ENCODE measurements around the gene PWP2. TPM values are rescaled to one million over a fixed set of nuclear protein-coding genes. Genes with fewer than 3 reads are reported as not detected.

The PWP2 gene
- polyA plus RNA-seq, 2 of the 4 experiments (the other 2 are of a cell fraction), result 5.8 to 9.8 TPM

DNA sequence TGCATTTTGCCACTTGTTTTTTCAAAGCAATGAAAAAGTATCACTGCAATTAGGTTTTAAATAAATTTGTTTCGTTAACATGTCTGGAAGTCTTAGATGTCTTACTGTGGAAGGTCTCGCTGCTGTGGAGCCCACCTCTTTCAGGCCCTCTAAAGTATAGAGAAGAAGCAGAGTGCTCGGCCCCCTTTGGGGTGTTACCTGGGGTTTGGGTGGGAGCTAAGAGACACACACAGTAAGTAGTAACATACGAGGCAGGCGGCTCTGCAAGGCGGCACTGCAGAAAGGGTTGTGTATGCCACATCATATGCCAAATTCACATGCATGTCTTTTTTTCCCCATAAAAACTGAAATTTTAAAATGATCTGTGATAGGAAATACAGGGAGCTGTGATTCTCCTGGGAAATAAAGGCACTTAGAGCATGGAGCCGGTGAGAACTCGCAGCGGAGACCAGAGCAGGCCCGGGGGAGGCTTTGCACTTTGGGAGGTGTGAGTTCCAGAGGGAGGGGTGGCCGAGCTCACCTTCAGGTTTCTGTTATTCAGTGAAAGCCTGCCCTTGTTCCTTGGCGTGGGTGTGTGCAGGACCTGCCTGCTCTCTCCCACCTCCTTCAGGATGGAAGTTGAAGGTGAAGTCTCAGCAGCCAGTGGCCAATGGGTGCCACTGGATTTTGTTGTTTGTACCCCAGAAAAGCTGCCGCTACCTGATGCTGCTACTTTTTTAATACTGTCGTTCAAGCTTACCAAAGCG lies 35.7 kb upstream of the PWP2 start:
- Histone ChIP-seq H3K4me1 (no peaks in the 10 kb centered on the region), H3K9me3 (no peaks in the 10 kb centered on the region), H3K4me2 (no peak overlapping the region), H3K27ac (no peak overlapping the region), H3K4me3 (no peak overlapping the region)
- no peak for TF ChIP-seq CHD4 (IDR thresholded peaks at IDR 0.05; ENCODE audit: borderline replicate concordance)
- no peak for TF ChIP-seq SREBF2 (IDR thresholded peaks at IDR 0.05)
- no peak for TF ChIP-seq EHMT2 (IDR thresholded peaks at IDR 0.05; ENCODE audit: low read depth)
- TF ChIP-seq HOXB13 (CRISPR knock-in tag; IDR thresholded peaks at IDR 0.05; ENCODE audit: low read depth), result no peak
- TF ChIP-seq RARB (CRISPR knock-in tag; IDR thresholded peaks at IDR 0.05), result no peak
- TF ChIP-seq, protein P1, sequence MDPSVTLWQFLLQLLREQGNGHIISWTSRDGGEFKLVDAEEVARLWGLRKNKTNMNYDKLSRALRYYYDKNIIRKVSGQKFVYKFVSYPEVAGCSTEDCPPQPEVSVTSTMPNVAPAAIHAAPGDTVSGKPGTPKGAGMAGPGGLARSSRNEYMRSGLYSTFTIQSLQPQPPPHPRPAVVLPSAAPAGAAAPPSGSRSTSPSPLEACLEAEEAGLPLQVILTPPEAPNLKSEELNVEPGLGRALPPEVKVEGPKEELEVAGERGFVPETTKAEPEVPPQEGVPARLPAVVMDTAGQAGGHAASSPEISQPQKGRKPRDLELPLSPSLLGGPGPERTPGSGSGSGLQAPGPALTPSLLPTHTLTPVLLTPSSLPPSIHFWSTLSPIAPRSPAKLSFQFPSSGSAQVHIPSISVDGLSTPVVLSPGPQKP (IDR thresholded peaks at IDR 0.05; ENCODE audit: low read depth, low read length), result no peak
- TF ChIP-seq, protein P2, sequence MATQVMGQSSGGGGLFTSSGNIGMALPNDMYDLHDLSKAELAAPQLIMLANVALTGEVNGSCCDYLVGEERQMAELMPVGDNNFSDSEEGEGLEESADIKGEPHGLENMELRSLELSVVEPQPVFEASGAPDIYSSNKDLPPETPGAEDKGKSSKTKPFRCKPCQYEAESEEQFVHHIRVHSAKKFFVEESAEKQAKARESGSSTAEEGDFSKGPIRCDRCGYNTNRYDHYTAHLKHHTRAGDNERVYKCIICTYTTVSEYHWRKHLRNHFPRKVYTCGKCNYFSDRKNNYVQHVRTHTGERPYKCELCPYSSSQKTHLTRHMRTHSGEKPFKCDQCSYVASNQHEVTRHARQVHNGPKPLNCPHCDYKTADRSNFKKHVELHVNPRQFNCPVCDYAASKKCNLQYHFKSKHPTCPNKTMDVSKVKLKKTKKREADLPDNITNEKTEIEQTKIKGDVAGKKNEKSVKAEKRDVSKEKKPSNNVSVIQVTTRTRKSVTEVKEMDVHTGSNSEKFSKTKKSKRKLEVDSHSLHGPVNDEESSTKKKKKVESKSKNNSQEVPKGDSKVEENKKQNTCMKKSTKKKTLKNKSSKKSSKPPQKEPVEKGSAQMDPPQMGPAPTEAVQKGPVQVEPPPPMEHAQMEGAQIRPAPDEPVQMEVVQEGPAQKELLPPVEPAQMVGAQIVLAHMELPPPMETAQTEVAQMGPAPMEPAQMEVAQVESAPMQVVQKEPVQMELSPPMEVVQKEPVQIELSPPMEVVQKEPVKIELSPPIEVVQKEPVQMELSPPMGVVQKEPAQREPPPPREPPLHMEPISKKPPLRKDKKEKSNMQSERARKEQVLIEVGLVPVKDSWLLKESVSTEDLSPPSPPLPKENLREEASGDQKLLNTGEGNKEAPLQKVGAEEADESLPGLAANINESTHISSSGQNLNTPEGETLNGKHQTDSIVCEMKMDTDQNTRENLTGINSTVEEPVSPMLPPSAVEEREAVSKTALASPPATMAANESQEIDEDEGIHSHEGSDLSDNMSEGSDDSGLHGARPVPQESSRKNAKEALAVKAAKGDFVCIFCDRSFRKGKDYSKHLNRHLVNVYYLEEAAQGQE (IDR thresholded peaks at IDR 0.05), result no peak
- TF ChIP-seq TP53 (CRISPR knock-in tag; IDR thresholded peaks at IDR 0.05), result no peak
- TF ChIP-seq, protein P3, sequence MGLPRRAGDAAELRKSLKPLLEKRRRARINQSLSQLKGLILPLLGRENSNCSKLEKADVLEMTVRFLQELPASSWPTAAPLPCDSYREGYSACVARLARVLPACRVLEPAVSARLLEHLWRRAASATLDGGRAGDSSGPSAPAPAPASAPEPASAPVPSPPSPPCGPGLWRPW (IDR thresholded peaks at IDR 0.05), result no peak
- TF ChIP-seq GATA3 (IDR thresholded peaks at IDR 0.05; ENCODE audit: borderline replicate concordance), result no peak
- TF ChIP-seq FOSB (CRISPR knock-in tag; IDR thresholded peaks at IDR 0.05), result no peak
- TF ChIP-seq, protein P4, sequence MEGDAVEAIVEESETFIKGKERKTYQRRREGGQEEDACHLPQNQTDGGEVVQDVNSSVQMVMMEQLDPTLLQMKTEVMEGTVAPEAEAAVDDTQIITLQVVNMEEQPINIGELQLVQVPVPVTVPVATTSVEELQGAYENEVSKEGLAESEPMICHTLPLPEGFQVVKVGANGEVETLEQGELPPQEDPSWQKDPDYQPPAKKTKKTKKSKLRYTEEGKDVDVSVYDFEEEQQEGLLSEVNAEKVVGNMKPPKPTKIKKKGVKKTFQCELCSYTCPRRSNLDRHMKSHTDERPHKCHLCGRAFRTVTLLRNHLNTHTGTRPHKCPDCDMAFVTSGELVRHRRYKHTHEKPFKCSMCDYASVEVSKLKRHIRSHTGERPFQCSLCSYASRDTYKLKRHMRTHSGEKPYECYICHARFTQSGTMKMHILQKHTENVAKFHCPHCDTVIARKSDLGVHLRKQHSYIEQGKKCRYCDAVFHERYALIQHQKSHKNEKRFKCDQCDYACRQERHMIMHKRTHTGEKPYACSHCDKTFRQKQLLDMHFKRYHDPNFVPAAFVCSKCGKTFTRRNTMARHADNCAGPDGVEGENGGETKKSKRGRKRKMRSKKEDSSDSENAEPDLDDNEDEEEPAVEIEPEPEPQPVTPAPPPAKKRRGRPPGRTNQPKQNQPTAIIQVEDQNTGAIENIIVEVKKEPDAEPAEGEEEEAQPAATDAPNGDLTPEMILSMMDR (IDR thresholded peaks at IDR 0.05), result no peak
- TF ChIP-seq SMC3 (IDR thresholded peaks at IDR 0.05), result no peak
- no peak for TF ChIP-seq CEBPB (IDR thresholded peaks at IDR 0.05)
- TF ChIP-seq, protein P5, sequence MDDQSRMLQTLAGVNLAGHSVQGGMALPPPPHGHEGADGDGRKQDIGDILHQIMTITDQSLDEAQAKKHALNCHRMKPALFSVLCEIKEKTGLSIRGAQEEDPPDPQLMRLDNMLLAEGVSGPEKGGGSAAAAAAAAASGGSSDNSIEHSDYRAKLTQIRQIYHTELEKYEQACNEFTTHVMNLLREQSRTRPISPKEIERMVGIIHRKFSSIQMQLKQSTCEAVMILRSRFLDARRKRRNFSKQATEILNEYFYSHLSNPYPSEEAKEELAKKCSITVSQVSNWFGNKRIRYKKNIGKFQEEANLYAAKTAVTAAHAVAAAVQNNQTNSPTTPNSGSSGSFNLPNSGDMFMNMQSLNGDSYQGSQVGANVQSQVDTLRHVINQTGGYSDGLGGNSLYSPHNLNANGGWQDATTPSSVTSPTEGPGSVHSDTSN (IDR thresholded peaks at IDR 0.05), result no peak
- DNase-seq (ENCODE audit: low read depth in 1 of 2, low spot score in 1 of 2) (no peak), FAIRE-seq (no peak), ATAC-seq (no peak)
- POLR2A ChIA-PET, result no interaction called here
- CTCF ChIA-PET, result no interaction called here
- 93% methylated on average over 15 of the region's 15 CpGs for WGBS (ENCODE audit: missing lambda C conversion rate)

DNA sequence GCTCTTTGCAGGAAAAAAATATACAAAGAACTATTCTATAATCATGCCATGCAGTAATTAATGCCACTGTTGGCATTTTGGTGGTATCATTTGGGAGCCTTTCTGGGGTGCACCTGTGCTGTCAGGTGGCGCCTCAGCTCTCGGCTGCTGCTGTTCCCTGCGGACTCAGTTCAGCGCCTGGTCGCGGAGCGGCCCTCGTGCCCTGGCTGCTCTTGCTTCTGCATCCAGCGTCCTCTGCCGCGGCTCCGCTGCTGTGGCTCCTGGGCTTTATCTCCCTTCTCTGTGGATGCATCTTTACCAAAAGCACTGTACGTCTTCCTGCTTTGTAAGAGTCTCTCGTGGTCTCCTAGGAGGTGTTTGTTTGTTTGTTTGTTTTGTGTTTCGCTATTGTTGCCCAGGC lies 35.1 kb upstream of the PWP2 start:
- ChIA-PET POLR2A (no interaction called here), CTCF (no interaction called here)
- Histone ChIP-seq H3K9me3 (no peaks in the 10 kb centered on the region), H3K4me1 (no peaks in the 10 kb centered on the region), H3K4me2 (no peak overlapping the region), H3K4me3 (no peak overlapping the region), H3K27ac (no peak overlapping the region)
- FAIRE-seq (no peak), ATAC-seq (no peak), DNase-seq (ENCODE audit: low read depth in 1 of 2, low spot score in 1 of 2) (no peak)
- 97% methylated on average over 15 of the region's 15 CpGs for WGBS (ENCODE audit: missing lambda C conversion rate)
- TF ChIP-seq RAD21 (conservative IDR thresholded peaks at IDR 0.05 in 1 of 2, IDR thresholded peaks at IDR 0.05 in 1 of 2) (no peak), ESRRA (IDR thresholded peaks at IDR 0.05; ENCODE audit: borderline replicate concordance, low read length) (no peak), ZFP36 (IDR thresholded peaks at IDR 0.05; ENCODE audit: borderline replicate concordance, partially characterized antibody) (no peak), MAFK (IDR thresholded peaks at IDR 0.05; ENCODE audit: partially characterized antibody) (no peak), KDM5A (IDR thresholded peaks at IDR 0.05) (no peak), ZNF302 (CRISPR knock-in tag; IDR thresholded peaks at IDR 0.05) (no peak)
- TF ChIP-seq, protein P2 (IDR thresholded peaks at IDR 0.05), result no peak
- TF ChIP-seq, protein P6, sequence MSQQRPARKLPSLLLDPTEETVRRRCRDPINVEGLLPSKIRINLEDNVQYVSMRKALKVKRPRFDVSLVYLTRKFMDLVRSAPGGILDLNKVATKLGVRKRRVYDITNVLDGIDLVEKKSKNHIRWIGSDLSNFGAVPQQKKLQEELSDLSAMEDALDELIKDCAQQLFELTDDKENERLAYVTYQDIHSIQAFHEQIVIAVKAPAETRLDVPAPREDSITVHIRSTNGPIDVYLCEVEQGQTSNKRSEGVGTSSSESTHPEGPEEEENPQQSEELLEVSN (IDR thresholded peaks at IDR 0.05; ENCODE audit: borderline replicate concordance, low read depth), result no peak
- TF ChIP-seq, protein P7, sequence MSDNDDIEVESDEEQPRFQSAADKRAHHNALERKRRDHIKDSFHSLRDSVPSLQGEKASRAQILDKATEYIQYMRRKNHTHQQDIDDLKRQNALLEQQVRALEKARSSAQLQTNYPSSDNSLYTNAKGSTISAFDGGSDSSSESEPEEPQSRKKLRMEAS (IDR thresholded peaks at IDR 0.05), result no peak
- TF ChIP-seq, protein P3 (IDR thresholded peaks at IDR 0.05), result no peak

Measured in A549 (cell line).